G401.6 (cell line): Measurements from ENCODE around the gene GNG4.

Source experiments
- FAIRE-seq: peaks from 2 replicates; lab custom pipeline; 2012; peaks lifted over from hg19 to GRCh38; lab: Jason Lieb, UNC

Gene GNG4

DNA sequence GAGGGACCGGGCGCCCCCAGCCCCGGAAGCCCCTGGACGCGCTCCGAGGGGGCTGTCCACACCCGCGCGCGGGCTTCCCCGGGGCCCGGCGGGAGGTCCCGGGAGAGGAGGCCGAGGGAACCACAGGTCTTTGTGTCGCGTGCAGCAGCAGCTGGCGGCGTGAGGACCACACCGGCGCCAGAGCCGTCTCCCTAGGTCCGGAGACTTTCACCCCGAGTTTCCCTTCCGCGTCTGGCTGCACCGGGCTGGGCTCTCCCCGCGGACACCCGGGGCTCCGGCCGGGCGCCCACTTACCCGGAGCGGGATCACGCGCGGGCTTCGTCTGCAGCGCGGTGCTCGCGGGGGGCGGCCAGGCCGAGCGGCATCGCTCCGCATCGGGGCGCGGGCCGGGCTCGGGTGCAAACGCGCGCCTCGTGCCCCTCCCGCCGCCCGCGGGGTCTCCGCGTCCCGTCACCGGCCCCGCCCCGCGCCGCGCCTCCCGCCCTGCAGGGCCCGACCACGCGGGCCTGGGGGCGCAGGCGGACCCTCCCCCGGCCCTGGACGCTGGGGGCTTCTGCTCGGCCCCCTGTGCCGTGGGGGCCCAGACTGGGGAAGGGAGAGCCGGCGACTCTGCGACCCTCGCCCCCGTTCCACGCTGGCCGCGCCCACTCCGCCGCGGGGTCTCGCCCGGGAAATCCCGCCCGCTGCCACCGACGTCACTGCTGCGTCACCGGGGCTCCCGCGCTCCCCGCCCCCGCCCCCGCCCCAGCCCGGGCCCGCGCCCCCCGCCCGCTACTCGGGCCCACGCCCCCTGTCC, at the start of gene GNG4:
TSS of gene GNG4 (minus strand) at position 417 of the 796 bp plus-strand sequence. CDS start 65,946 bp downstream, outside the sequence.
- no peak for FAIRE-seq

DNA sequence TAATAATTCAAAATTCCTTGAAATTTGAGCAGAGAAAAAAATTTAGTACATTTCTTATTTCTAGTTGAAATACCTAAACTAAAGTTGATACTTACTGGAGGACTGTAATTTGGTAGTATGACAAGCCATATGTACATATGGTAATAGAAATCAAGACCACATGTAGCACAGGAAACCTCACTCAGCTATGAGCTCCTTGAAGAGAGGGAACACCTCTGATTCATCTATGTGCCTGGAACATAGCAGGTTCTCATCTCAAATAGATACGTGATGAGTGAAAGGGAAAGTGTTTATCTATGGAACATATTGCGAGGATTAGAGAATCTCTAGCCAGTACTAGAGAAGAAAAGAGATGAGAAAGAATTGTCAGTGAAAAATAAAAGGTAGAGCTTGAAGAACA, 47.9 kb upstream of the GNG4 start:
- FAIRE-seq = no peak

DNA sequence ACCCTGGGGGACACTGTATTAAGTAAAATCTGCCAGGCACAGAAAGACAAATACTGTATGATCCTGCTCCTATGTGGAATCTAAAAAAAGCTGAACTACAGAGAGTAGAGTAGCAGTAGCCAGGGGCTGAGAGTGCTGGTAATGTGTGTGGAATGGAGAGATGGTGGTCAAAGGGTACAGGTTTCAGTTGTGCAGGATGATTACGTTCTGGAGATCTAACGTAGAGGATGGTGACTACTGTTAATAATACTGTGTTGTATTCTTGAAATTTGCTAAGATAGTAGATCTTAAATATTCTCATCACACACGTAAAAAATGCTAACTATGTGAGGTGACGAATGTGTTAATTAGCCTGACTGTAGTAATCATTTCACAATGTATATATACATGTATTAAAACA, 39.8 kb upstream of the GNG4 start:
- no peak for FAIRE-seq

DNA sequence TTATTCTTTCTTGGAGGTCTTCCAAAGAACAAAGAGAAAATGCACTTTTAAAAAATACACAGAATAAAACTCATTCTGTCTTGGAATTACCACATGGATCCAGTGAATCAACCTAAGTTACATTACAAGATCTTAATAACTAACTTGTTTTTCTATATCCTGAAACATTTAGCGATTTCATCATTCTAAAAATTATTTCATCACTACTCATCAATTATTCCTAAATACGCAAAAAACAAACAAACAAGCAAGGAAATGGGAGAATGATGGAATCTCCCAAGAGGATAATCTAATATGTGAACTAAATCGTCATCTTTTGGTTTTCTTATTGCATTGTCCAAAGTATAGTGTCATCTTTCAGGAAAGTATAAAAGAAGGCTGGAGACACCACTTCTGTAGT, 38.5 kb upstream of the GNG4 start:
- no peak for FAIRE-seq

- no peak for FAIRE-seq
These were observed 34.1 kb upstream of the GNG4 start for GRCh38 chr1:235683653-235684052.

- FAIRE-seq = no peak
These were observed 32.6 kb upstream of the GNG4 start for GRCh38 chr1:235682216-235682615.

DNA sequence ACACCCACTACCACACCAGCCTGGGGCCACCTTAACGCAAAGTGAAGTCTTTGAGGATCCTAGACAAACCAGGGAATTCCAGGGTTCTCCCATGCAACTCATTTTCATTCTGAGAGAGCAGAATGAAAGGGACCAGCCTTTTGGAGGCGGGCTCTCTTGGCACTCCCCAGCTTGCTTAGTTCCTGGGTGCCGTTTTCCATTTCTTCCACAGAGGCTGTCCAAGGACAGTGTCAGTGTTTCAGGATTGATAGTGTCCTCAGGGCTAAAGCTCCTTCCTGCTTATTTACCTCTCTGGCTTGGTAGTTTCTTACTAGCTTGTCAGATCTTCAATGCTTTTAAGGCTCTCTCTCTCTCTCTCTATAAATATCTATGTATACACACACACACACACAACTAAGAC, 30.1 kb upstream of the GNG4 start:
- no peak for FAIRE-seq

DNA sequence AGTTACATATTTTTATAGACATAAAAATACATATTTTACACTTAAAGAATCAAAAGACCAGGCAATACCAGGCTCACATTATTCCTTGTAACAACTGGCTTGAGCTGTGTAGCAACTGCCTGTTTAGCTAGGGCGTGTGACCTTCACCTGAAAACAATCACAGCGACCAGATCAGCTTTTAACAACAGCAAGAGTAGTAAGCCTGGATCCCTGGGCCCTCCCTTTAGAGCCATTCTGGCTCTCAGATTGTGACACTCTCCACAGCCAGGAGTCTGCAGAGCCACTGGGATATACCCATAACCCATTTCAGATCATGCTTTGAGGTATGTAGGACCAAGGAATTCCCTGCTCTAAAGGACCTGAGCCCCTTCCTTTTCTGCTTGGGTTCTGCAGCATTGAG, 29.4 kb upstream of the GNG4 start:
- no peak for FAIRE-seq

DNA sequence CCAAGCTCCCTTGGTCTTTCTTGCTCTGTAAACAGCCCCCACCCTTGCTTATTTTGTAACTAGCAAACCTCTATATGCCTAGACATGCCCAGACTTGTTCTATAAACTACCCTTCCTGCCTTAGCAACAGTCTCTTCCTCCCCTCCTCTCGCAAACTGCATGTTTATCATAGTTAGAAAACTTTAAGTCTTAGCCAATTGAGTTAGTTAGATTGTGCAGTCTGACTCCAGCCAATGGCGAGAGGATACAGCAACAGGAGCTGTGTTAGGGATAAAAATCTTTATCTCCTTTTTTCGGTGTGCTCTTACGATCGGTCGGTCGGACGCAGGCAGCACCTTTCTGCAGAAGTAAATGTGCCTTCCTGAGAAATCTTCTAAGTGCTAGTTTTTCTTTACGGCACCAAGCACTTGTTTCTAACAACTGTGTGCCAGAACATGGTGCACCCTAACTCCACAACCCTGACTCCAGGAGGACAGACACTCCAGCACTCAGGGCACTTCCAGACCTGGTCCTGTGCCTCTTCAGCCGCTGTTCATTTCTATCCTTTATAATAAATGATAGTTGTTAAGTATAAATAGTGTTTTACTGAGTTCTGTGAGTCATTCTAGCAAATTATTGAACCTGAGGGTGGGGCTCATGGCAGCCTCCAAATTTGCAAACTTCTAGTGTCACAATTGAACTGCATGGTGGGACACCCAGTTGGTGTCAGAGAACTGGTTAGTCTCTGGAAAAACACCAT, 25.7 kb upstream of the GNG4 start:
- FAIRE-seq = no peak

DNA sequence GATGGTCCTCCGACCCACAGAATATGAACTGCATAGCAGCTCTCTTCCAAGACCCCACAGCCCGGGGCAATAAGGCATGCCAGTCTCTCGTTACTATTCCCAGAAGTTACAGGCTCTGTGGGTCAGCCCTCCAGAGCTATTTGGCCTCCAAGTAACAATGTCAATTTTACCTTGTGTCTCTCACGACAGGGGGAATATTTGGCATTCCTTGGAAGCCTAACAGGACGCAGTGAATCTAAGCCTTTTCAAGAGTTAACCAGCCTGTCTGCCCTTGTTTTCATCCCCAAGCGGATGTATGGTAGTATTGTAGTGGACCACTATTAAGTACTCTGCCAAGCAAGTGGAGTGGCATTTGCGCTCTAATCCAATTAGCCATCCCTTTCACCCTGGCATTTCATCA, 24.4 kb upstream of the GNG4 start:
- no peak for FAIRE-seq

GRCh38 chr1:235671992-235672391, 22.4 kb upstream of the GNG4 start:
- FAIRE-seq = no peak

- FAIRE-seq = no peak
These were observed 20.7 kb upstream of the GNG4 start for GRCh38 chr1:235670157-235670776.

GRCh38 chr1:235669277-235669676, 19.7 kb upstream of the GNG4 start:
- no peak for FAIRE-seq

DNA sequence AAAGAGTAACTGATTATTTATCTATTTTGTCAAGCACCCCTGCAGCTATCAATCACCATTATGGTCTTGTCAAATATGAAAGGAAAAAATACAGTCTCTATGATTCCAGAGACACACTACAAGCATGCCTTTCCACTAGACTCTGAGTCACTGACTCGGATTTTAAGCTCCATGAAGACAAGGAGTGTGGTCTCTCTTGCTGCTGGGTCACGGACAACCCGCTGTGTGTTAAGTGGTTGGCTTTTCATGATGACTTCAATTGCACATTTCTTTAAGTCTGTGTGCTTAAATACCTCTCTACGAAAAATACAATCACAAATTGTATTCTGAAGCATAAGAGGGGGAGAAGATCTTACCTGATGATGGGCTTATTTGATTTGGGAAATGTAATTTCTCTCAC, 14.0 kb upstream of the GNG4 start:
- no peak for FAIRE-seq

DNA sequence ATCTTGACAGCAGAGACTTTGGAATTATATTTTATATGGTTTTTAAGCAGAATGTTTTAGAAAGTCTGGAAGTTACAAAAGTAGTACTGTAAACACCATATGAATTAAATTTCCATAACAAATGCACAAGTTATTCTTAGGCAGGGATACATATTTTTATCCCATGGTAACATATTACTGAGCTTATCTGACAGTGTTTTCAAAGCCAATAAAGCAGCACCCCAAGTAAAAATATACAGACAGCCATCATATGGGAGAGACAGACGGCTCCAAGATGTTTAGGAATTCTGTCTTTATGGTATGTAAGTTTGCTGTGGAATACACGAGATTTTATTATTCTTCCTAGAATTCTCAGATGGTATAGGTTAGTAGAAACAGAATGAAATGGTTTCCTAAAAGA, 12.0 kb upstream of the GNG4 start:
- no peak for FAIRE-seq

- no peak for FAIRE-seq
These were observed 9.7 kb upstream of the GNG4 start for GRCh38 chr1:235659186-235659771.

DNA sequence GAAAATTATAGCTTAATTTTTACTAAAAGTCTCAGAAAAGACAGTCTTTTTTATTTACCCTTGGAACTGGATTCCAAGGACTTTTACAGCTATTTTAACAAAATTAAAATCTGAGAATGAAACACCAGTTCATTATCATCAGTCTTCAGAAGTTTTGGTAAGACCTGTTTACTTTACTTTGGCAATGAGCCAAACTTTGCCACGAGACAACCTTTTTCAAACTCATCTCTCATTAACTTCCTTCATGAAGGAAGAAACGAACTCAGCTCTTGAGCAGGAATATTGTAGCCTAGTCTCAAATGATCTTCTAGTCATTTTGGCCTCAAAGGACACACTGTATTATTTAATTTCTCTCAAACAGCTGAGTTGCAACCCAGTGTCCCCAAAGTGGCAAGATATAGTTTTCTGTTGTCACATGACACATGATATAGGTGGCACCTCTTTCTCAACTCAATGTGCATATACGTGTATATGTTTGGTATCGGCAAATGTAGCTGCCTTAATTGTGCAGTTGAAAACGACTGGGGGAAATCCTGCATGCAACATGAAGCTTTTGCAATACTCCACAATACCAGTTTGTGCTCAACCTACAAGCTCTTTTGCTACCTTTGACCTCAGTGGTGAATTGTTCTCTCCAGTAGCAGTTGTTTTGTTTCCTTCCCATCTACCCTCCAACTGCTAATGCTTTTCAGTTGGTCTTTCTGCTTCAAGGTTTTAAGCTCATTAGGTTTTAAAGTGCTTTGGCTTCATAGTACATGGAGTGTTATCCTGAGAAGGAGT, 8.4 kb upstream of the GNG4 start:
- no peak for FAIRE-seq

DNA sequence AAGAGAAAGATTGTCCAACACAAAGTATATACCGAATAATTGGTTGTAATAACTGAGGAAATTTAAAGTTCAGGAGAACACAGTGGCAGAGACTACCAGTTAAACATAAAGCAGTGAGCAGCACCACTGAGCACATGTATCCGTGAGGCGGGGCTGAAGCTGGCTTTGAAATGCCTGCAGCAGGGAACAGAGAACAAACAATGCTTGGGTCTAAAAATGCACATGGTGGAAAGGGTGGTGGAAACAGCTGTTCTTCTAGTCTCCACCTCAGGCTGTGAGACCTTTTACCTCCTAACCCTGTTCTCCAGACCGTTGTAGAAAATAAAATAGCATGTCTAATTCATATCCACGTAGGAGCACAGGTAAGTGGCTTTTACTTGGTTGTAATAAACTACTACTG, 7.7 kb upstream of the GNG4 start:
- FAIRE-seq = no peak

DNA sequence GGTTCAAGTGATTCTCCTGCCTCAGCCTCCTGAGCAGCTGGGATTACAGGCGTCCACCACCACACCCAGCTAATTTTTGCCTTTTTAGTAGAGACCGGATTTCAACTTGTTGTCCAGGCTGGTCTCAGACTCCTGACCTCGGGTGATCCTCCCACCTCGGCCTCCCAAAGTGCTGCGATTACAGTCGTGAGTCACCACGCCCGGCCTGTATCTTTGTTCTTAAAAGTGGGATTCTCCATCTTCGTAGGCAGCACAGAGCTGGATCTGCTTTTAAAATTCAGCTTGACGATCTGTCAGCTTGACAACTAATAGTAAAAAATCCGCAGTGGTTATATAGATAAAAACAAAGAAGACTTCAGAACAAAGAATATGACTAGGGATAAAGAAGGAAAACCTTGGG, 2.8 kb upstream of the GNG4 start:
- FAIRE-seq = no peak

DNA sequence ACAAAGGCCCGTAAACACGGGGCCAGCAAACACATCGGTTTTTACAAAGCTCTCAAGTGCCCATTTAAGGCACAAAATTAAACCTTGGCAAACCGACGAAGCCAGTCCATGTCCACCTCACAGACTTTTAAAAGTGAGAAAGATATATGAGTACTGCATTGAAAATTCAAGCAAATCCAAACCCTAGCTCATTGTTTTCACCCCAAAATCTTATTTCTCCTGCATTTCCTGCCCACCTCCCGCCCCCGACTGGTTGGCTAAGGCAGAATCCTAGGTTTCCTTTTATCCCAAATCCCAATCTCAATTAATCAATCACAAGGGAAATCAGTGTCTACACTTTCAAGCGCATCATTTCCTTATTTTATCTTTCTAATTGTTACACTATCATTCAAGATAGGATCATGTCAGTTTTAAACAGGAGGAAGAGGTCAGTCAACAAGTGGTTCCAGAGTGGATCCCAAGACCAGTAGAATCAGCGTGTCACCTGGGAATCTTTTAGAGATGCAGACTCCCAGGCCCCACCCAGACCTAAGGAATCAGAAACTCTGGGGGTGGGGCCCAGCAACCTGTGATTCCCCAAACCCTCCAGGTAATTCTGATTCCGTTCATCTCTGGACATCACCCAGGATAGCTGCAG, 1.7 kb upstream of the GNG4 start:
- no peak for FAIRE-seq

DNA sequence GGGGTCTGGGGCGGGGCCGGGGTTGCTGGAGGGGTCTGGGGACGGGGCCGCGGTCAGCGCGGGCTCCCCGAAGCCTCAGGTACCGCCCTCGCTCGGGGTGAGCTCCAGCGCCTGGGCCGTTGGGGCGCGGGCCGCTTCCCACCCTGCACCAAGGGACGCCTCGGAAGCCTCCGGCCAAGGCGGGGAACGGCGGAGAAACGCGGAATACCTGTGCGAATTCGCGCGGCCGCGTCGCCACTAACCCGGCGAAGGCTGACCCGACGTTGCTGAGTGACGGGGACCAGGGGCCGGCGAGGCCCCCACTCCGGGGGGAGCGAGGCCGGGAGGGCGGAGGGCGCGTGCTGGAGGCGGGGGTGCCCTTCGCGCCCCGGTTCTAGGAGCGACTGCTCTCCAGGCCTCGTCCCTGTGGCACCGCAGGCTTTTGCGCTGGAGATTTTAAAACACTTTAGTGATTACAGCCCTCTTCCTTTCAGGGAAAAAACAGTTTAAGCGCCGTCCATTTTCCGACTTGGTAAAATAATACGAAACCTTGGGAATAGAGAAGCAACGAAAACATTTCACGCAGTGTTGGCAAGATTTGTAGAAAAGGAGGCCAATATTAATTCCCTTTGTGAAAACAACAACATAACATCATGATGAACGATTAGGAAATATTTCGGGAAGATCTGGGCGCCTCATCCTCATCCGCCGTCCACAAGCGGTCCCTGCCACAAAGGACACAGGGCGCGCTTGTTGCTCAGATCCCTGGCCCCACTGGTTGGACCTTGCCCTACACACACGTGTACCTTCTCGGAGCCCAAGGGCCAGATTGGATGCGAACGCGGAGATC, 971 bp upstream of the GNG4 start:
- FAIRE-seq = no peak
